ENCODE data around the gene MEF2A. TPM values are rescaled to one million over a fixed set of nuclear protein-coding genes. Genes with fewer than 3 reads are reported as not detected.
"Not testable (repeated sequence)": the region's sequence is repeated elsewhere in the genome, so short reads cannot be mapped to it uniquely, and the experiment has no call there.

Gene MEF2A
- total RNA-seq, 1 donor from 2014 or later, result 23.4 TPM

DNA sequence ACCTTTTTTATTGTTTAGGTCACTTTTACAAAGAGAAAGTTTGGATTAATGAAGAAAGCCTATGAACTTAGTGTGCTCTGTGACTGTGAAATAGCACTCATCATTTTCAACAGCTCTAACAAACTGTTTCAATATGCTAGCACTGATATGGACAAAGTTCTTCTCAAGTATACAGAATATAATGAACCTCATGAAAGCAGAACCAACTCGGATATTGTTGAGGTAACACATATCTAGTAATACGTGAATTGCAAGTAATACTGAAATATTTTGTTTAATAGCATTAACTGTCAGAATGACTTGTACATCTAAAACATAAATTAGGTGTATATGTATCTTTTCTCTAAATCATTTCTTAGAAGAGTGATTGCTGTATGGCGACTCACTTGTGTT, 79.8 kb downstream of the MEF2A start:
- H3K27ac Mint-ChIP-seq, result no peak overlapping the region
- no peaks in the 10 kb centered on the region for H3K27me3 Mint-ChIP-seq (ENCODE audit: low read depth)
- no peak overlapping the region for H3K4me3 Mint-ChIP-seq (ENCODE audit: low read depth)
- H3K9me3 Mint-ChIP-seq, result peaks cover 38% of the 10 kb centered on the region
- H3K4me1 Mint-ChIP-seq (ENCODE audit: low read depth), result peaks cover 5% of the 10 kb centered on the region
- DNase-seq (ENCODE audit: low spot score), result no peak
- H3K36me3 Mint-ChIP-seq (ENCODE audit: low read depth), result peaks cover 66% of the 10 kb centered on the region
- intact Hi-C loops (cut with micrococcal nuclease), result no loop called here

DNA sequence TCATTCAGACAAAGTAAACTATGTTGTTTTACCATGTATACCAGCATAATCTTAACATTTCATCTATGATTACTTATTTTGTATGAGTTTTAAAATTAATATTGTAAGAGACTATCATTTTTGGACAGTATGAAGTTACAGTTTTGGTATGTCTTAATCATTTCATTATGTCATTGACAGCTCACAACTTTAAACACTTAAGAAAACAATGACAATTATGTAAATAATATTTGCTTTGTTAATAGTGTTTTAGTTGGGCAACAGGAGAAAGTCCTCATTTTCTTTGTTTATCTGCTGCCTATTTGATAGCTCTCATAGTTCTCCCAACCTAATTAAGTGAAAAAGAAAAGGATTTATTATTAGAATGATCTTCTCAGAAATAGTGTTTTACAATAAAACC, 80.2 kb downstream of the MEF2A start:
- Mint-ChIP-seq H3K27ac (no peak overlapping the region), H3K4me3 (ENCODE audit: low read depth) (no peak overlapping the region)
- intact Hi-C loops (cut with micrococcal nuclease), result no loop called here

DNA sequence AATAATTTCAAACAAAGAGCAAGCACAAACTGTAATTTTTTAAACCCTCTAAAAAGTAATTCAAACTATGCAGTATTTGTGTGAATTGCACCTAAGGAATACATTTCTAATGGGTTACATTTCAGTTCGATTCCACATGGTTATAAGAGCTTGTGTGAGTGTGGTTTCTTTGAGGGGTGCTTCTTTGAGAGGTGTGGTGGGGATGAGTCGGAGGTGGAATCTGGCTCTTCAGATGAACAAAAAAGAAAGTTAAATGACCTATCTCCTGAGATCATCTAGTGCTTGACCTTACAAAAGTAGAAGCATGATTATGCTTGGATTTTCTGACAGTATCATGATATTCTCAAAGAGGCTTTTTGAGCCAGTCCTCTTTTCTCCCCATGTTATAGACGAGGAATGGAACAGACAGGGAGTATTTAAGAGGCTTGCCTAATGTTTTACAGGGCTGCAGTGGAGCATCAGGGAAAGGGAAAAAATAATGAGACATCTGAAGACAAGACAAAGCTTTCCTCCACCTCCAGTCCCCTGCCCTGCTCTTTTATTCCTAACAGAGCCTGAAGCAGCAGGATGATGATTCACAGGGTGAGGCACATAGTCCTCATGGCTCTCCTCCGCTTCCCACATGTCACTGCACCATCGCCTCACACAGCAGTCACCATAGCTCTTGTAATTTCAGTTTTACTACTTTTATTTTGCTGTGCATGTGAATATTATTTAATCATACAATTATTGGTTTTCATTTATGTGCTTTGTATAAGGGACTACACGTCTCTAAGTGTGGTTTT, 85.4 kb downstream of the MEF2A start:
- no peak for DNase-seq (ENCODE audit: low spot score)
- peak overlapping the region; percentile 21 for H3K27ac Mint-ChIP-seq
- intact Hi-C loops (cut with micrococcal nuclease), result no loop called here

More for the DNA sequence above, 80.2 kb downstream of the MEF2A start:
- Mint-ChIP-seq H3K36me3 (ENCODE audit: low read depth) (peaks cover 64% of the 10 kb centered on the region), H3K27me3 (ENCODE audit: low read depth) (no peaks in the 10 kb centered on the region), H3K4me1 (ENCODE audit: low read depth) (peaks cover 9% of the 10 kb centered on the region), H3K9me3 (peaks cover 38% of the 10 kb centered on the region)
- no peak for DNase-seq (ENCODE audit: low spot score)

DNA sequence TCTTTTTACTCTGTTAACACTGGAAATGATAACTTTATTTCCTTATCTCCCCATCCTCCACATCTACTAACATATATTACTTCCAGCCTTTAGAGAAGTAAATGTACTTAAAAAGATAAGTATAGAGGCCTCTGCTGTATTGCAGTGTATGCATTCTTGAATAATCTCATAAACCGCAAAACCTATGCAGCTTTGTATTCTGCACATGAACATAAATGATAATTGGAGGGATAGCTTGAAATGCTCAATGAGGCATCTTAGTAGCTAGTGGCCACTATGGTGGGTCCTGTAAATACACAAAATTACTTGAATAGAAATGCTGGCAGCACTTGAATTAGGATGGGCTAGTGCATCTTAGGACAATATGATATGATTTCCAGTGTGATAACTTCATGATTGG, 90.4 kb downstream of the MEF2A start:
- H3K27ac Mint-ChIP-seq, result no peak overlapping the region
- intact Hi-C loops (cut with micrococcal nuclease), result no loop called here

More for the DNA sequence above, 85.4 kb downstream of the MEF2A start:
- no peaks in the 10 kb centered on the region for H3K27me3 Mint-ChIP-seq (ENCODE audit: low read depth)
- no peak overlapping the region for H3K4me3 Mint-ChIP-seq (ENCODE audit: low read depth)
- peaks cover 15% of the 10 kb centered on the region for H3K4me1 Mint-ChIP-seq (ENCODE audit: low read depth)
- H3K9me3 Mint-ChIP-seq, result peaks cover 17% of the 10 kb centered on the region
- peaks cover 25% of the 10 kb centered on the region for H3K36me3 Mint-ChIP-seq (ENCODE audit: low read depth)

DNA sequence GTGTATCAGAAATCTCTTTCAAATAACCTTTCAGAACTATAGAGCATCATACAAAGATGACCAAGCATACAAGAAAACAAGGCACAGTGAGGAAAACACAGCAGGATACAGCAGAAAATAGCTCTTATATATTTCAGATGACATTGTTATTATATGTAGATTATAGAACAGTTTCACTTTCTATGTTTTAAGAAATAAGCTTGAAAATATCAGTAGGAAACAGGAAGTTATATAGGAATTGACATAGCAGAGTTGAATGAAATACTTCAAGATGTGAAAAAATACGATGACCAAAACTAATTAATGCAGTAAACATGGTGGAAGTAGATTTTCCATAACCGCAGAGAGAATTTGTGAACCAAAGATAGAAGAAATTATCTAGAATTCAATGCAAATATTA, 92.2 kb downstream of the MEF2A start:
- intact Hi-C loops (cut with micrococcal nuclease), result no loop called here
- Mint-ChIP-seq H3K4me3 (ENCODE audit: low read depth) (no peak overlapping the region), H3K36me3 (ENCODE audit: low read depth) (peaks cover 28% of the 10 kb centered on the region), H3K27ac (no peak overlapping the region), H3K9me3 (no peaks in the 10 kb centered on the region), H3K27me3 (ENCODE audit: low read depth) (no peaks in the 10 kb centered on the region), H3K4me1 (ENCODE audit: low read depth) (peaks cover 19% of the 10 kb centered on the region)
- DNase-seq (ENCODE audit: low spot score), result no peak

More for the DNA sequence above, 90.4 kb downstream of the MEF2A start:
- Mint-ChIP-seq H3K4me3 (ENCODE audit: low read depth) (no peak overlapping the region), H3K9me3 (no peaks in the 10 kb centered on the region), H3K4me1 (ENCODE audit: low read depth) (peaks cover 25% of the 10 kb centered on the region), H3K27me3 (ENCODE audit: low read depth) (no peaks in the 10 kb centered on the region), H3K36me3 (ENCODE audit: low read depth) (peaks cover 28% of the 10 kb centered on the region)
- no peak for DNase-seq (ENCODE audit: low spot score)

DNA sequence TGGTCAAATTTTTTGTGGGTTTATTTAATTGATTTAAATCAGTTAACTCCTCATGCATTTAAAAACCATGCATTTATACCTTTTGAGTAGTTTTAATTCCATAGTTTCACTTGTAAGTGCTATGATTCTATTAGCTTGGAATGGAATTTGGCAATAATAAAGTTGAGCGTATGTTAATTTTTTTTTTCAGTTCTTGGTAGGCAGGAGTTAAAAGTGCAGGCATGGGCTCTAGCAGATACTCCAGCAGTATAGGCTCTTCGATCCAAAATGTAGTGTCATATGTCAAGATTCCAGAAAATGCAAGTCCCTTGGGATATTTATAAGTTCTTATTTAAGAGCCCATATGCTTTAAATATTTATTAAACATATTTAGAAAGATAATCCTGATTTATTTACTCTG, 97.1 kb downstream of the MEF2A start:
- Mint-ChIP-seq H3K27me3 (ENCODE audit: low read depth) (no peaks in the 10 kb centered on the region), H3K36me3 (ENCODE audit: low read depth) (peaks cover 51% of the 10 kb centered on the region), H3K27ac (no peak overlapping the region), H3K4me3 (ENCODE audit: low read depth) (no peak overlapping the region), H3K4me1 (ENCODE audit: low read depth) (peaks cover 14% of the 10 kb centered on the region), H3K9me3 (no peaks in the 10 kb centered on the region)
- intact Hi-C loops (cut with micrococcal nuclease), result no loop called here
- no peak for DNase-seq (ENCODE audit: low spot score)

DNA sequence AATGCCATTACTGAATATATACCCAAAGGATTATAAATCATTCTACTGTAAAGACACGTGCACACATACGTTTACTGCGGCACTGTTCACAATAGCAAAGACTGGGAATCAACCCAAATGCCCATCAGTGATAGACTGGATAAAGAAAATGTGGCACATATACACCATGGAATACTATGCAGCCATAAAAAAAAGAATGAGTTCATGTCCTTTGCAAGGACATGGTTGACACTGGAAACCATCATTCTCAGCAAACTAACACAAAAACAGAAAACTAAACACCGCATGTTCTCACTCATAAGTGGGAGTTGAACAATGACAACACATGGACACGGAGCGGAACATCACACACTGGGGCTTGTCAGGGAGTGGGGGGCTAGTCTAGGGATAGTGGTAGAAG, 100.3 kb downstream of the MEF2A start:
- H3K4me3 Mint-ChIP-seq (ENCODE audit: low read depth); H3K27me3 Mint-ChIP-seq (ENCODE audit: low read depth); intact Hi-C loops (cut with micrococcal nuclease); DNase-seq (ENCODE audit: low spot score); H3K27ac Mint-ChIP-seq; H3K9me3 Mint-ChIP-seq: not testable (repeated sequence)
- peaks cover 33% of the 10 kb centered on the region for H3K36me3 Mint-ChIP-seq (ENCODE audit: low read depth)
- peaks cover 10% of the 10 kb centered on the region for H3K4me1 Mint-ChIP-seq (ENCODE audit: low read depth)

DNA sequence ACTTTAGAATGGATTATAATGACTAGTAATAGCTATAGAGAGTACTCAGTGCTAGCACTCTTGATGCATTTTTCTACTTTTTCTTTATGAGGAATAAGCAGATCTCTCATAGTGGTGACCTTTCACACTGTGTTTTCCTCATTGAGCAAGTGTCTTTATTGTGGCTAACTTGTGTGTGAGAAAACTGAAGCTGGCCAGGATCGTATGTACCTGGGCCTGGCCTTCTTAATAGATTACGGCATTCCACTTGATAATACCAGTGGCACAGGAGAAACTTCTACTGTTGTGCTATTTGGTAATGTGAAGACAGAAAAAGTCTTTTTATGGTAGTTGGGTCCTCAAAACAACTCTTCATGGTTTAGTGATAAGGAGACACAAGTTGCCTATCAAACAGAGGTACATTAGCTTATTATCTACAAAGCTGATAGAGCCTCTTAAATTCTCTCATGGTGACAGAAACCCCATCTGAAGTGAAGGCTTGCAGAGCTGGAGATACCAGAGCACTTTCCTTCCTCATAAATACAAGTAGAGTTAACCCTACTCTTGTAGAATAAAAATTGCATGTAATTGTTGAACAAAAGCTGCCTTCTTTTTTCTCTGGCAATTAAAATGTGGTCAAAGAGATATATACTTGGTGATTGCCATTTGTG, 102.9 kb downstream of the MEF2A start:
- H3K9me3 Mint-ChIP-seq, result no peaks in the 10 kb centered on the region
- H3K27me3 Mint-ChIP-seq (ENCODE audit: low read depth), result no peaks in the 10 kb centered on the region
- peaks cover 9% of the 10 kb centered on the region for H3K4me1 Mint-ChIP-seq (ENCODE audit: low read depth)

DNA sequence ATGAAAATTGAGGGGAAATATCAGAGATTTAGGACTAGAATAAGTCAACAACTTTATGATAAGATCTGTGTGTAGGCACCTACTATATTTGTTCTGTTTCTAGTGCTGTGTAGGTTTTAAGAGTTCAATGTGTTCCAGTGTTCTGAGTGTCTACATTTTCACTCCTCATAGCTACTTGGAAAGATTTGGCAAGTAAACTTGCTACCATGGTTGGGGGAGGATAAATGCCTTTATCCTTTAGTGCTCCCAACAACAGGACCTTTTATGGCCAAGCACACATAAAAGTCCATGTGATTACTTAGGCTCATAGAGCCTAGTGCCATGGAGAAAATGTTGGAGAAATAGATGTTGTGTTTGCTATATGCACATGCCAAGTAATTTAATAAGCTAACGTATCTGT, 103.5 kb downstream of the MEF2A start:
- Mint-ChIP-seq H3K9me3 (no peaks in the 10 kb centered on the region), H3K4me3 (ENCODE audit: low read depth) (no peak overlapping the region), H3K4me1 (ENCODE audit: low read depth) (peaks cover 9% of the 10 kb centered on the region), H3K27me3 (ENCODE audit: low read depth) (no peaks in the 10 kb centered on the region), H3K36me3 (ENCODE audit: low read depth) (peaks cover 38% of the 10 kb centered on the region), H3K27ac (no peak overlapping the region)
- intact Hi-C loops (cut with micrococcal nuclease), result no loop called here
- DNase-seq (ENCODE audit: low spot score), result no peak

More for the DNA sequence above, 102.9 kb downstream of the MEF2A start:
- no peak overlapping the region for H3K27ac Mint-ChIP-seq
- no peak overlapping the region for H3K4me3 Mint-ChIP-seq (ENCODE audit: low read depth)
- DNase-seq (ENCODE audit: low spot score), result no peak
- intact Hi-C loops (cut with micrococcal nuclease), result no loop called here
- H3K36me3 Mint-ChIP-seq (ENCODE audit: low read depth), result peaks cover 43% of the 10 kb centered on the region

DNA sequence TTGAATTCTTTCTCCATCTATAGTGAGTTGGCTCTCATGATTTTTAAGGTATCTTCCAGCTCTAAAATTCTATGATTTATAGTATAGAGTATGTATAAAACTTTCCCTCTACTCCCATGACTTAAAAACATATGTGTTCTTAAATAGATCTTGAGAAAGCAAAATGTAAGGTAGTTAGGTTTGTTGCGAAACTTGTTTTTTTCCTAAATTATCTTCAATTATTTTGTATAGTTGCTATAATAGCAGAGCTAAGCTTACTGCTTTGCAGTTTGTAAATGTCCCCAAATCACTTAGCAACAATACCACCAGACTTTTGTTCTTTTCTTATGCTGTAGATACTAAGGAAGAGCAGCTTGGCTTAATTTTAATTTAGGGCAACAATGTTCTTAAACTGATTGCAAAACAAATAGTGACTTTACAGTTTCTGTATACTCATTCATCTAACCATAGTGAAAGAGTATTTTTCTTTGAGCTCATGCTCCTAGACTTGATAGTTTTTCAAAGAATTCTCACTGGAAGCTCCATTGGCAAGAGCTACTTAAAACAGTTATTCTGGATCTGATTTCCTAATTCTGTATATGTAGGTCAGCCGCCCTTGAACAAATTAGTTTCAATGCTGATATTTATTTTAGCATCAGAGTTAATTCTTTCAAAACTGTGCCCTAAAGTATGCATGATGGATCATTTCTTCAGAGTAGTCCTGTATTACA, 106.3 kb downstream of the MEF2A start:
- Mint-ChIP-seq H3K27ac (no peak overlapping the region), H3K36me3 (ENCODE audit: low read depth) (peaks cover 40% of the 10 kb centered on the region), H3K4me1 (ENCODE audit: low read depth) (peaks cover 9% of the 10 kb centered on the region), H3K27me3 (ENCODE audit: low read depth) (no peaks in the 10 kb centered on the region), H3K4me3 (ENCODE audit: low read depth) (no peak overlapping the region), H3K9me3 (no peaks in the 10 kb centered on the region)
- intact Hi-C loops (cut with micrococcal nuclease), result no loop called here
- DNase-seq (ENCODE audit: low spot score), result no peak

DNA sequence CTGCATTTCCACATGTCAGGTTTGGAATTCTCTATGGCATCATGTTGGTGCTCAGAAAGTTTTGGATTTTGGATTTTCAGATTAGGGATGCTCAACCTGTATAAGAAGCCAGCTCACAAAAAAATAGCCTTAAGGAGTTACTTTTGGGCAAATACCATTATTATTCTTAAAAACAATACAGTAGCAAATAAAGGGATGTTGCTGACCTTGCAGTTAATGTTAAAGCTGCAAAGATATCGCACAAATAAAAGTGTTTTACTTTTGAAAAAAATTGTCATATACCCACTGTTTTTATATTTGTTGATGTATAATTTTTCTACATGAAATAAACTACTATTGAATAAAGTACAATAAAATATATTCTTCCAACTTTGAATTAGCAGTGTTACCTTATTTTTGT, 107.3 kb downstream of the MEF2A start:
- Mint-ChIP-seq H3K9me3 (no peaks in the 10 kb centered on the region), H3K4me3 (ENCODE audit: low read depth) (no peak overlapping the region), H3K27ac (no peak overlapping the region), H3K27me3 (ENCODE audit: low read depth) (no peaks in the 10 kb centered on the region), H3K36me3 (ENCODE audit: low read depth) (peaks cover 43% of the 10 kb centered on the region), H3K4me1 (ENCODE audit: low read depth) (peaks cover 16% of the 10 kb centered on the region)
- intact Hi-C loops (cut with micrococcal nuclease), result no loop called here
- DNase-seq (ENCODE audit: low spot score), result no peak

DNA sequence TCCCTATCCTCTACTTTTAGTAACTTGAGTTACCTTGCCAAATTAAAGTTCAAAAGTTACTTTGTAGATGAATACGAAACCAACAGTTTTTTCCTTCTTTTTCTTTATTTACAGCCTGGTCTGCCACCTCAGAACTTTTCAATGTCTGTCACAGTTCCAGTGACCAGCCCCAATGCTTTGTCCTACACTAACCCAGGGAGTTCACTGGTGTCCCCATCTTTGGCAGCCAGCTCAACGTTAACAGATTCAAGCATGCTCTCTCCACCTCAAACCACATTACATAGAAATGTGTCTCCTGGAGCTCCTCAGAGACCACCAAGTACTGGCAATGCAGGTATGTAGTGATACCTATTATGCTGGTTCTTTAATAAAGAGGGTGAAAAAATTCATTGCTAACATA, 108.5 kb downstream of the MEF2A start:
- intact Hi-C loops (cut with micrococcal nuclease), result no loop called here
- Mint-ChIP-seq H3K27ac (no peak overlapping the region), H3K9me3 (no peaks in the 10 kb centered on the region), H3K4me3 (ENCODE audit: low read depth) (no peak overlapping the region), H3K27me3 (ENCODE audit: low read depth) (no peaks in the 10 kb centered on the region), H3K36me3 (ENCODE audit: low read depth) (peaks cover 55% of the 10 kb centered on the region), H3K4me1 (ENCODE audit: low read depth) (peaks cover 9% of the 10 kb centered on the region)
- DNase-seq (ENCODE audit: low spot score), result no peak

All from activated T-helper 2 cell treated with anti-CD3 and anti-CD28 coated beads, Interferon-gamma antibody, Interleukin-2, Interleukin-4, amounts not matched to agents 10 μg/mL and 5 μg/mL and 100 μg/mL, durations not matched to agents 14 hours and 24 hours and 36 hours (primary cell).